Measurements from ENCODE around the gene KMO.

The KMO gene

DNA sequence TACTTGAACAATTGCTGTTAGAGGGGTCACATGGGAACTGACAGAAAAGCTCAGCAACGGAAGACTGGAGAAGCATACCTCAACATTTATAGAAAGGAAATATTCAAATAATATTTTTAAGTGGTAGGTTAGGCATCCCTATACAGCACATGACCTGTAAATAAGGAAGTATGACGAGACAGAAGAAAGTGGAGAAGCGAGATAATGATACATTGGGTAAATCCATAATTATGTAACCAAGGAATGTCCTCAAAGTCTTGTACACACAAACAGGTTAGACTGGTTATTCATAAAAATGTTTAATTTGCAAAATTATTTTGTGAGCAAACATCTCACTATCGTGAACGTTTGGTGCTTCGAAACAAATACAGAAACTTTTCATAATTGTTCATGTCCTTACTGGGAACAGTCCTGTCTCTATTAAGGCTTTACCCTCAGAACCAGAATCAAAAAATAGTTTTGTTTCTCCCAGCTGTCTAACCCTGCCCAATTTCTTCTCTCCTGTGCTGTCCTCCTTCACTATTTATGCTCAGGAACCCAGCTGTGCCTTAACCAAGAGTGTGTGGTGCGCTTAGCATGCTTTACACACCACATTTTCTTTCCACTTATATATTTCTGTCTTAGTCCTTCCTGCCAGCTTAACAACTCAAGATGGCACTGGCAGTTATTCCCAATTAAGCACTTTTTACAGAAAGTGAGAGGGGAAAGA lies 10.2 kb downstream of the KMO start:
- DNase-seq = no peak

GRCh38 chr1:241548008-241548407 lies 15.8 kb downstream of the KMO start:
- no peak for DNase-seq

- no peak for DNase-seq
These were observed 18.1 kb downstream of the KMO start for GRCh38 chr1:241550318-241550717.

DNA sequence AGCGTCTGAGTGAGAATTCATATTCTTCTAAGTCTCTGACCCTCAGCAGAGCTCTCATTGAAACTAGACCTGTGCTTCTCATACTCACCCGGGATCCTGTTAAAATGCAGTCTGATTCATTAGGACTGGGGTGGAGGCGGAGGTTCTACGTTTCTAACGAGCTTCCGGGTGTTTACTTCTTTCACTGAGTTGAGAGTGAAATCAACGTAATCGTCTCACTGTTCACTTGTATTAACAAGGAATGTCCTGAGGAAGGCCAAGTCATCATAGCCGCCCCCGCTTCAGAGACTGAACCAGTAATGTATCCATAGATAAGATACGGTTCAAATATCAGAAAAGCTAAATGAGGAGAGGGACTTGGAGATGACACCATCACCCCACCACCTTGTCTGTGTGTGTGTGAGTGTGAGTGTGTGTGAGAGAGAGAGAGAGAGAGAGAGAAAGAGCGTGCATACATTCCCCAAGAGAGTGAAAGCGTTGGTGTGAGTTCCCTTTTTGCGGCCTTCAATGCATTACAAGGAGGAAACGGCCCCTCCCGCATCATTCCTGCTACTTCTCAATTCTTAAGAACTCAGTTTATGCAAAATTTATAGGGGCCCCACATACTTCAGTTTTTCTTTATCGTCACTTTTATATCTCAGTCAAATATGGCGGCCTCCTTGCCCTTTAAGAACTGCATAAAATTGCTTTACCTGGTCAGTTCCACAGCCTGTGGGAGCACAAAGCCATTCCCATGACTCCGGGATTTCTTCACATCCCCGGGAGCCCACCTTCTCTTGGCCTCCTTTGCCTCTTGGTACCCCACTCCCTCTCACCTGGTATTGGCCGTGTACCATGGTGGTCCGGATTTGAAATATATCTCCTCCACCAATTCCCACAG lies 19.8 kb downstream of the KMO start:
- DNase-seq = no peak

- no peak for DNase-seq
These were observed 21.9 kb downstream of the KMO start for GRCh38 chr1:241553886-241554592.

DNA sequence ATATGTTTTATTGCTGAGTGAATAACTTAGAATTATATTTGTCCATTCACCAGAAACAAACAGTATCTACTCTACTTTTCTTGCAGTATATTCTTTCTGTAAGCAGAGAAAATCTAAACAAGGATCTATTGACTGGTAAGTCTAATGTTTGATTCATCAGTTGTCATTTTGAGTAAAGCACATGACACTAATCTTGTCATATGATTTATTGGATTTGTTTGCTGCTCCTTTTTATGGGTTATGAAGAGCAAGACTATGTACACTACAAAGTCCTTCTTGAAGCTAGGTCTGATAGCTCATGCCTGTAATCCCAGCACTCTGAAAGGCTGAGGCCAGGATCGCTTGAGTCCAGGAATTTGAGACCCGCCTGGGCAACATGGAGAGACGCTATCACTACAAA lies 23.3 kb downstream of the KMO start:
- DNase-seq = no peak

GRCh38 chr1:241557031-241557430 lies 24.9 kb downstream of the KMO start:
- DNase-seq = no peak

DNA sequence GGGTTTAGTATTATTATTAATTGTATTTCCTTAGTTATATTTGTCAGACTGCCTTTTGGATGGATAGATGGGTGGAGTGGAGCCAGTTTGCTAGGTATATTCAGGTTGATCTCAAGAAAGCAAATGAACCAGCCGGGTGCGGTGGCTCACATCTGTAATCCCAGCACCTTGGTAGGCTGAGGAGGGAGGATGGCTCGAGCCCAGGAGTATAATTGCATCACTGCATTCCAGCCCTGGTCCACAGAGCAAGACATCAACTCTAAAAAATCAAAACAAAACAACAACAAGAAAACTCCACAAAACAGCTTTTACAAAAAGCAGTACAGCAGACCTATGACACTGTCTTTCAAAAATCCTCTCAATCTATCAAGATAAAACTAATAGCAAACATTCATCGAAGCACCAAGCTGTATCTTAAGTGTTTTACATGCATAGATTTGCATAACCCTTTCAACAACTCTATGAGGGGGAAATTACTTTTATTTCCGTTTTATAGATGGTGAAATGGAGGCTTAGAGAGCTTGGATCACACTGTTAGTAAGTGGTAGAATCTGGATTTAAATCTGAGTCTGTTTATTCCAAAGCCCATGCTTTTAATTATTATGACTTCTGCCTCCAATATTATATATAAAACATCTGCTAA lies 25.5 kb downstream of the KMO start:
- DNase-seq = no peak

DNA sequence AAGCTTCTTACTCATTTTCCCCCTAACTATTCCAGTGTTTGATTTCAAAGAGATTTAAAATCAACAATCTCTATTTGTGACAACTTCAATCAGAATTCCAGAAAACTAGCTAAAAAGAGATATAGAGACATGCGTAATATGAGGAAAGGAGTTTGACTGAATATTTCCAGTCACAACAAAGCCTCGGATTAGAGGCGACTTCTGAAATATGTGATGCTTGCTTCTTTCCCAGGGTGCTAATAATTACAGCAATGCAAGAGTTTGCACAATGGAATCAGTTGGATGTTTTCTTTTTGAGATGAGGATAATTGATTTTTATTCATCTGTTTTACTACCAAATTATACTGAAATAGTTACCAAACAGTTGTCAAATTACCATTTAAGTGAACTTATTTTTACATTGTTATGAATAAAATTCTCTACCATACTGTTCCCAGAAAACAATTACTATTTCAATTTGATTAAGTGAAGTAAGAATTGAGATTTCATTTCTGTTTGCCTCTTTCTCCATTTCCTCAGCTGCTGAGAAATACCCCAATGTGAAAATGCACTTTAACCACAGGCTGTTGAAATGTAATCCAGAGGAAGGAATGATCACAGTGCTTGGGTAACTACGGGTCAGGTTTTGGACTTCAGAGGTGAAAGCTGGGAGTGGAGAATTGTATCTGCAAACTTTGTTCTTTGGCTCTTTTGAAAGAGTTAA lies 28.1 kb downstream of the KMO start:
- no peak for DNase-seq

- DNase-seq = no peak
These were observed 28.6 kb downstream of the KMO start for GRCh38 chr1:241560849-241561187.

DNA sequence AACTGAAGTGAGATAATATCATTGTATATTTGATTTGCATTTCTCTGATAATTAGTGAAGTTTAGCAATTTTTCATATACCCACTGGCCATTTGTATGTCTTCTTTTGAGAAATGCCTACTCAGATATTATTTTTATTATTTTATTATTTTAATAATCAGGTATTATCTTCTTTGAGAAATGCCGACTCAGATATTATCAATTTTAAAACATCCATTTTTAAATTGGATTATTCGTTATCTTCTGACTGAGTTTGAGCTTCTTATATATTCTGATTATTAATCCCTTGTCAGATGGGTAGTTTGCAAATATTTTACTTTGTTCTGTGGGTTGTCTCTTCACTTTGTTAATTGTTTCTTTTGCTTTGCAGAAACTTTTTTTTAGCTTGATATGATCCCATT lies 37.7 kb downstream of the KMO start:
- no peak for DNase-seq

- DNase-seq = no peak
These were observed 42.0 kb downstream of the KMO start for GRCh38 chr1:241574154-241574553.

DNA sequence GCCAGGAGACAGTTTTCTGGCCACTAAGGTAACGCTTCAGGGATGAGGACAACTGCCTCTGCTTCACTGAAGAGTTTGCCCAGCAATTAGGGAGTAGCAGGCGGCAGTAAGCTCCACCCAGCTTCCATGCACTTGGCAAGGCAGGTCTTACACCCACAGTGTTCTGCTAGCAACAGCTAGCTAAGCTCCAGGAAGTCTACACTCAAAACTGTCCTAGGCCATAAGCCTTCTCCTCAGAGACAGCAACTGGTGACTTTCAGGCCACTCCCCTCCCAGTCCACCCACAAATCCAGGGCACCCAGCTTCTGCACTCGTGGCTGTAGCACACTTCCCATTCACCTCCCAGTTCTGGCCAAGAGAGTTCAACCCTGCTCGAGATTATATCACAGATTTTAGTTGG lies 47.3 kb downstream of the KMO start:
- DNase-seq = no peak

DNA sequence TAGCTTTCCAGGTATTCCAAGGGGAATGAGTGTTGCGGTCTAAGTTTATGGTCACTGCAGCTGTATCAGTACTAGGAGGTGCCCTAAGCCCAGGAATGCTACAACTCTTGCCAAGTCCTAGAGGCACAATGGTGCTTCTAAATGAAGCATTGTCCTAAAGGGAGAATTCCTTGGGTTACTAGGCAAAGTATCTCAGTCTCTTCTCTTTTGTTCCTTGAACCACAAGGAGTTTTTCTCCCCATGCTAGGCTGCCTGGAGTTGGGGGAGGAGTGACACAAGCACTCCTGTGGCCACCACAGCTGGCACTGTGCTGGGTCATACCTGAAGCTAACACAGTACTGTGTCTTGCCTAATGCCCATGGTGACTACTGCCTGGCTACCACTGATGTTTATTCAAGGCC lies 50.7 kb downstream of the KMO start:
- DNase-seq = no peak

- no peak for DNase-seq
These were observed 54.8 kb downstream of the KMO start for GRCh38 chr1:241586905-241587512.

GRCh38 chr1:241589521-241589920 lies 57.3 kb downstream of the KMO start:
- DNase-seq = no peak

DNA sequence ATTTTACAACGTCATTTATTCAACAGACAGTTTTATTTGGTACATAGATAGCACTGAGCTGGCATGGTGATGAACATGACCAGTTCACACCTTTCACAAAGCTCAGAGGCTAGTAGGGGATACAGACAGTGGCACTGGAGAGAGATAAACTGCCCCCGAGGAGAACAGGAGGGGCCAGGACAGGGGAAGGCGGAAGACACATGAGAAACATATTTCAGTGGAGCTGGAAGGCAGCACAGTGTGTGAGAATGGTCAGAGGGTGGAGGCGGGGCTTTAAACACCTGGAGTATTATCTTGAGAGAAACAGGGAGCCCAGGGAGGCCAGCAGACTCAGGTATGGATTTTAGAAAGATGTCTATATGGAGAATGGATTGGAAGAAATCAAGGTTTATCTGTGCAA lies 58.5 kb downstream of the KMO start:
- DNase-seq = no peak

DNA sequence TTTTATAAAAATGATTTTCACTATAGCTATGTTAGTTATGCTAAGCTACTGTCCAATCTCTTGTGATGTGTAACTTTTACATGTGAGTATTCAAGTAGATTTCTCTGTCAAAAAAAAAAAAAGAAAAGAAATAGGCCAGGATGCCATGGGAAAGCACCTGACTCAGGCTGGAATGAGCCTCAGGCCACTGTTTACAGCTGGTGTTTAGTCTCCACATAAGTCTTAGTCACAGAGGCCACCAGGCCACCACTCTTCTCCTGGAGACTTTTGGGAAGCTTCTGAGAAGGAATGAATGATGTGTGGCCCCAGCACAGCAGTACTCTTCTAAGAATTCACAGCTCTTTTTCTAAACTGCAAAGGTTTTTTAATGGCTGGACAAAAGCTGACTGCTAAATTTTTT lies 59.1 kb downstream of the KMO start:
- DNase-seq = no peak

DNA sequence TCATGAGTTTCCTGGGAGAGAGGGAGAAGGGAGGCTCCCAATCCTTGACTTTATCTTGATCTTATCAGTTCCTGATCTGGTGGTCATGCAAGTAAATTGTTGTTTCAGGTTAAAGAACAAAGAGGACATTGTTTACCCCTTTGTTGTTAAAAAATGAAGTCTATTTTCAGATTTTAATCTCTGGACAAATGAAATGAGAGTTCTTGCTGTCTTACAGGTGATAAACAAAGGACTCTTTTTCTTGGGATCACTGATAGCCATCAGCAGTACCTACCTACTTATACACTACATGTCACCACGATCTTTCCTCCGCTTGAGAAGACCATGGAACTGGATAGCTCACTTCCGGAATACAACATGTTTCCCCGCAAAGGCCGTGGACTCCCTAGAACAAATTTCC lies 59.6 kb downstream of the KMO start:
- no peak for DNase-seq

DNA sequence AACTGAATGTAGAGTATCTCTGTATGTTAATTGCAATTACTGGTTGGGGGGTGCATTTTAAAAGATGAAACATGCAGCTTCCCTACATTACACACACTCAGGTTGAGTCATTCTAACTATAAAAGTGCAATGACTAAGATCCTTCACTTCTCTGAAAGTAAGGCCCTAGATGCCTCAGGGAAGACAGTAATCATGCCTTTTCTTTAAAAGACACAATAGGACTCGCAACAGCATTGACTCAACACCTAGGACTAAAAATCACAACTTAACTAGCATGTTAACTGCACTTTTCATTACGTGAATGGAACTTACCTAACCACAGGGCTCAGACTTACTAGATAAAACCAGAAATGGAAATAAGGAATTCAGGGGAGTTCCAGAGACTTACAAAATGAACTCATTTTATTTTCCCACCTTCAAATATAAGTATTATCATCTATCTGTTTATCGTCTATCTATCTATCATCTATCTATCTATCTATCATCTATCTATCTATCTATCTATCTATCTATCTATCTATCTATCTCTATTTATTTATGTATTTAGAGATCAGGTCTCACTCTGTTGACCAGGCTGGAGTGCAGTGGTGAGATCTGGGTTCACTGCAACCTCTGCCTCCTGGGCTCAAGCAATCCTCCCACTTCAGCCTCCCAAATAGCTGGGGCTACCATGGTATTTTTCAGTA lies 60.2 kb downstream of the KMO start:
- DNase-seq = no peak

GRCh38 chr1:241593186-241593585 lies 61.0 kb downstream of the KMO start:
- DNase-seq = no peak

- DNase-seq = no peak
These were observed 64.5 kb downstream of the KMO start for GRCh38 chr1:241596633-241597032.

All from DMS 273 treated with DMSO at 0.1 percent for 48 hours (cell line).